SK-N-SH (cell line): Measurements from ENCODE around the gene NAALADL2.

Experiments used
- CHD2 ChIP-seq: fragments of 150-350 bp; IDR thresholded peaks from 2 replicates; pipeline ENCODE4 v1.6.1; 2018; ENCODE audit warnings: low read length; ENCODE audit not compliant: partially characterized antibody
- CTCF ChIP-seq: fragments of 200-600 bp; sonication (generic); IDR thresholded peaks from 2 replicates; pipeline ENCODE4 v1.6.1; 2017; ENCODE audit warnings: antibody characterized with exemption, mild to moderate bottlenecking, moderate library complexity
- NRF1 ChIP-seq: IDR thresholded peaks from 2 replicates; pipeline ENCODE4 v1.6.1; 2012; ENCODE audit warnings: low read depth, mild to moderate bottlenecking, low read length
- POLR2AphosphoS5 ChIP-seq: IDR thresholded peaks from 2 replicates; pipeline ENCODE4 v1.6.1; 2012; ENCODE audit warnings: low read depth, low read length
- RAD21 ChIP-seq: IDR thresholded peaks from 2 replicates; pipeline ENCODE4 v1.6.1; 2012; ENCODE audit warnings: mild to moderate bottlenecking, low read length
- RFX5 ChIP-seq: IDR thresholded peaks from 2 replicates; pipeline ENCODE4 v1.6.1; 2012; ENCODE audit warnings: mild to moderate bottlenecking, improper control_type of control experiment, low read length
- SMC3 ChIP-seq: IDR thresholded peaks from 2 replicates; pipeline ENCODE4 v1.6.1; 2012; ENCODE audit warnings: low read depth, low read length, improper control_type of control experiment
- TCF12 ChIP-seq: IDR thresholded peaks from 2 replicates; pipeline ENCODE4 v1.4.0; 2012
- TF ChIP-seq, protein P1 (sequence below): fragments of 150-350 bp; IDR thresholded peaks from 2 replicates; pipeline ENCODE4 v1.6.1; 2017; ENCODE audit warnings: antibody characterized with exemption, low read length, low read depth, borderline replicate concordance
- TF ChIP-seq, protein P2 (sequence below): IDR thresholded peaks from 2 replicates; pipeline ENCODE4 v1.6.1; 2012; ENCODE audit warnings: mild to moderate bottlenecking, low read depth, low read length, moderate library complexity

- TF ChIP-seq, protein P1, sequence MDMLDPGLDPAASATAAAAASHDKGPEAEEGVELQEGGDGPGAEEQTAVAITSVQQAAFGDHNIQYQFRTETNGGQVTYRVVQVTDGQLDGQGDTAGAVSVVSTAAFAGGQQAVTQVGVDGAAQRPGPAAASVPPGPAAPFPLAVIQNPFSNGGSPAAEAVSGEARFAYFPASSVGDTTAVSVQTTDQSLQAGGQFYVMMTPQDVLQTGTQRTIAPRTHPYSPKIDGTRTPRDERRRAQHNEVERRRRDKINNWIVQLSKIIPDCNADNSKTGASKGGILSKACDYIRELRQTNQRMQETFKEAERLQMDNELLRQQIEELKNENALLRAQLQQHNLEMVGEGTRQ = no peak
- TF ChIP-seq POLR2AphosphoS5 (no peak), CTCF (no peak), RAD21 (no peak), NRF1 (no peak), TCF12 (no peak), SMC3 (no peak), CHD2 (no peak), RFX5 (no peak)
- TF ChIP-seq, protein P2, sequence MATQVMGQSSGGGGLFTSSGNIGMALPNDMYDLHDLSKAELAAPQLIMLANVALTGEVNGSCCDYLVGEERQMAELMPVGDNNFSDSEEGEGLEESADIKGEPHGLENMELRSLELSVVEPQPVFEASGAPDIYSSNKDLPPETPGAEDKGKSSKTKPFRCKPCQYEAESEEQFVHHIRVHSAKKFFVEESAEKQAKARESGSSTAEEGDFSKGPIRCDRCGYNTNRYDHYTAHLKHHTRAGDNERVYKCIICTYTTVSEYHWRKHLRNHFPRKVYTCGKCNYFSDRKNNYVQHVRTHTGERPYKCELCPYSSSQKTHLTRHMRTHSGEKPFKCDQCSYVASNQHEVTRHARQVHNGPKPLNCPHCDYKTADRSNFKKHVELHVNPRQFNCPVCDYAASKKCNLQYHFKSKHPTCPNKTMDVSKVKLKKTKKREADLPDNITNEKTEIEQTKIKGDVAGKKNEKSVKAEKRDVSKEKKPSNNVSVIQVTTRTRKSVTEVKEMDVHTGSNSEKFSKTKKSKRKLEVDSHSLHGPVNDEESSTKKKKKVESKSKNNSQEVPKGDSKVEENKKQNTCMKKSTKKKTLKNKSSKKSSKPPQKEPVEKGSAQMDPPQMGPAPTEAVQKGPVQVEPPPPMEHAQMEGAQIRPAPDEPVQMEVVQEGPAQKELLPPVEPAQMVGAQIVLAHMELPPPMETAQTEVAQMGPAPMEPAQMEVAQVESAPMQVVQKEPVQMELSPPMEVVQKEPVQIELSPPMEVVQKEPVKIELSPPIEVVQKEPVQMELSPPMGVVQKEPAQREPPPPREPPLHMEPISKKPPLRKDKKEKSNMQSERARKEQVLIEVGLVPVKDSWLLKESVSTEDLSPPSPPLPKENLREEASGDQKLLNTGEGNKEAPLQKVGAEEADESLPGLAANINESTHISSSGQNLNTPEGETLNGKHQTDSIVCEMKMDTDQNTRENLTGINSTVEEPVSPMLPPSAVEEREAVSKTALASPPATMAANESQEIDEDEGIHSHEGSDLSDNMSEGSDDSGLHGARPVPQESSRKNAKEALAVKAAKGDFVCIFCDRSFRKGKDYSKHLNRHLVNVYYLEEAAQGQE = no peak
Observed at GRCh38 chr3:174857301-174857700, 1.8 kb upstream of the NAALADL2 start.
